Caco-2 (cell line): ENCODE measurements around the gene CSF3R. TPM values are rescaled to one million over a fixed set of nuclear protein-coding genes. Genes with fewer than 3 reads are reported as not detected.
"Not testable (repeated sequence)": the region's sequence is repeated elsewhere in the genome, so short reads cannot be mapped to it uniquely, and the experiment has no call there.

Source experiments
- BruUV-seq: library from RNA; stranded (reverse); fragments of 400-500 nt; replicated peaks from 2 replicates; lab custom pipeline; 2021; lab: Mats Ljungman, UMichigan
- CTCF ChIA-PET: fragments of 300-600 bp; sonication (Branson Sonifier 250); formaldehyde crosslinking; loops from one replicate; lab custom pipeline; 2022; ENCODE audit warnings: antibody characterized with exemption; lab: Charles Lee
- POLR2A ChIA-PET: fragments of 300-600 bp; sonication (Branson Sonifier 250); formaldehyde crosslinking; loops from one replicate; lab custom pipeline; 2022; ENCODE audit warnings: antibody characterized with exemption; lab: Charles Lee
- DNase-seq, 2 experiments: peaks; one replicate each; pipeline versions ENCODE4 v3.0.0 to v3.0.0-alpha.2; 2020 to 2022
- H3K27me3 ChIP-seq: replicated peaks from 2 replicates; pipeline ENCODE4 v1.6.0; 2011; ENCODE audit warnings: low read length; ENCODE audit not compliant: control insufficient read depth, insufficient read depth
- H3K36me3 ChIP-seq: 2 replicates; pipeline ENCODE4 v1.5.1; 2011; ENCODE audit warnings: low read length; ENCODE audit not compliant: control insufficient read depth, insufficient read depth
- H3K4me1 ChIP-seq: fragments of 250-450 bp; sonication (Bioruptor Pico); 2 replicates; pipeline ENCODE4 v1.5.1; 2020; ENCODE audit warnings: mild to moderate bottlenecking
- H3K4me3 ChIP-seq: 2 replicates; pipeline ENCODE4 v1.5.1; 2011; ENCODE audit warnings: low read depth, mild to moderate bottlenecking, control low read depth, low read length
- H3K9me3 ChIP-seq: fragments of 250-450 bp; sonication (Bioruptor Pico); 2 replicates; pipeline ENCODE4 v1.5.1; 2020; ENCODE audit warnings: mild to moderate bottlenecking, moderate library complexity
- H3K27ac Mint-ChIP-seq: one replicate; pipeline ENCODE4 v1.8.0; 2022; ENCODE audit warnings: mixed read lengths; ENCODE audit not compliant: unreplicated experiment
- H3K27me3 Mint-ChIP-seq: one replicate; pipeline ENCODE4 v1.8.0; 2022; ENCODE audit warnings: mixed read lengths; ENCODE audit not compliant: insufficient read depth, unreplicated experiment
- H3K36me3 Mint-ChIP-seq: one replicate; pipeline ENCODE4 v1.8.0; 2022; ENCODE audit warnings: mild to moderate bottlenecking, mixed read lengths; ENCODE audit not compliant: insufficient read depth, unreplicated experiment
- H3K4me1 Mint-ChIP-seq: one replicate; pipeline ENCODE4 v1.8.0; 2022; ENCODE audit warnings: low read depth, mixed read lengths; ENCODE audit not compliant: unreplicated experiment
- H3K4me3 Mint-ChIP-seq: one replicate; pipeline ENCODE4 v1.8.0; 2022; ENCODE audit warnings: mild to moderate bottlenecking, moderate library complexity, mixed read lengths; ENCODE audit not compliant: unreplicated experiment
- H3K9me3 Mint-ChIP-seq: one replicate; pipeline ENCODE4 v1.8.0; 2022; ENCODE audit warnings: mixed read lengths; ENCODE audit not compliant: unreplicated experiment
- intact Hi-C: fragments of 100-400 bp; cut with micrococcal nuclease; formaldehyde crosslinking; loops from one replicate; pipeline ENCODE4 v1.10.0; 2022; ENCODE audit not compliant: unreplicated experiment
- total RNA-seq: library from RNA; stranded (reverse); gene quantifications from 2 replicates; pipeline ENCODE4 v1.2.3, GENCODE V29; 2022
- TF ChIP-seq, protein P1 (sequence below), 2 experiments: fragments of 200-600 bp in 1 of 2; IDR thresholded peaks; 1 replicate in 1 of 2; 2 replicates in 1 of 2; pipeline versions ENCODE4 v1.5.1 to v1.8.0; 2011 to 2022; ENCODE audit warnings: antibody characterized with exemption in 1 of 2, control low read depth in 1 of 2, inconsistent platforms in 1 of 2, low read depth in 1 of 2, low read length in 1 of 2, mild to moderate bottlenecking in 1 of 2, moderate library complexity in 1 of 2; ENCODE audit not compliant: insufficient read depth in 1 of 2, severe bottlenecking in 1 of 2, unreplicated experiment in 1 of 2

CSF3R gene
- total RNA-seq, 1 experiment from 2014 or later: 1.4 TPM

DNA sequence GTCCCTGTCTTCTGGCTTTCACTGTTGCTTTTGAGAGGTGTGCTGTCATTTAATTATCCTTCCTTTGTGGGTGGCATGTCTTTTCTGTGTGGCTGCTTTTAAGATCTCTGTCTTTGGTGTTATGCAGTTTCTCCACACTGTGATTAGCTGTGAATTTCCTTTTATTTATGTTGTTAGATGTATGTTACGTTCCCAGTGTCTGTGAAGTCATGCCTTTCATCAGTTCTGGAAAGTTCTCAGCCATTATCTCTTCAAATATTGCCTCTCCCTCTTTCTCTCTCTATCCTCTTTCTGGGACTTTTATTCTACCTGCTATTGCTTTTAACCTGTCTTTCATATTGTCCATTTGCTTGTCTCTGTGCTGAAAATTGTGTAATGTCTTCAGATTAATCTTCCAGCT is 21.0 kb upstream of the CSF3R start:
- H3K9me3 ChIP-seq: no peaks in the 10 kb centered on the region
- no peaks in the 10 kb centered on the region for H3K27me3 ChIP-seq
- no TSS peak for BruUV-seq
- Mint-ChIP-seq H3K4me3 (no peak overlapping the region), H3K36me3 (no peaks in the 10 kb centered on the region), H3K27me3 (no peaks in the 10 kb centered on the region), H3K4me1 (peaks cover 7% of the 10 kb centered on the region), H3K9me3 (no peaks in the 10 kb centered on the region), H3K27ac (no peak overlapping the region)
- TF ChIP-seq, protein P1, sequence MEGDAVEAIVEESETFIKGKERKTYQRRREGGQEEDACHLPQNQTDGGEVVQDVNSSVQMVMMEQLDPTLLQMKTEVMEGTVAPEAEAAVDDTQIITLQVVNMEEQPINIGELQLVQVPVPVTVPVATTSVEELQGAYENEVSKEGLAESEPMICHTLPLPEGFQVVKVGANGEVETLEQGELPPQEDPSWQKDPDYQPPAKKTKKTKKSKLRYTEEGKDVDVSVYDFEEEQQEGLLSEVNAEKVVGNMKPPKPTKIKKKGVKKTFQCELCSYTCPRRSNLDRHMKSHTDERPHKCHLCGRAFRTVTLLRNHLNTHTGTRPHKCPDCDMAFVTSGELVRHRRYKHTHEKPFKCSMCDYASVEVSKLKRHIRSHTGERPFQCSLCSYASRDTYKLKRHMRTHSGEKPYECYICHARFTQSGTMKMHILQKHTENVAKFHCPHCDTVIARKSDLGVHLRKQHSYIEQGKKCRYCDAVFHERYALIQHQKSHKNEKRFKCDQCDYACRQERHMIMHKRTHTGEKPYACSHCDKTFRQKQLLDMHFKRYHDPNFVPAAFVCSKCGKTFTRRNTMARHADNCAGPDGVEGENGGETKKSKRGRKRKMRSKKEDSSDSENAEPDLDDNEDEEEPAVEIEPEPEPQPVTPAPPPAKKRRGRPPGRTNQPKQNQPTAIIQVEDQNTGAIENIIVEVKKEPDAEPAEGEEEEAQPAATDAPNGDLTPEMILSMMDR (IDR thresholded peaks at IDR 0.05; ENCODE audit: insufficient read depth in 1 of 2, low read depth in 1 of 2, low read length in 1 of 2, severe bottlenecking in 1 of 2, unreplicated experiment in 1 of 2): no peak
- ChIA-PET CTCF (no interaction called here), POLR2A (no interaction called here)
- intact Hi-C loops: no loop called here
- no peak for DNase-seq
- H3K4me3 ChIP-seq: no peak overlapping the region
- no peaks in the 10 kb centered on the region for H3K36me3 ChIP-seq
- no peaks in the 10 kb centered on the region for H3K4me1 ChIP-seq

DNA sequence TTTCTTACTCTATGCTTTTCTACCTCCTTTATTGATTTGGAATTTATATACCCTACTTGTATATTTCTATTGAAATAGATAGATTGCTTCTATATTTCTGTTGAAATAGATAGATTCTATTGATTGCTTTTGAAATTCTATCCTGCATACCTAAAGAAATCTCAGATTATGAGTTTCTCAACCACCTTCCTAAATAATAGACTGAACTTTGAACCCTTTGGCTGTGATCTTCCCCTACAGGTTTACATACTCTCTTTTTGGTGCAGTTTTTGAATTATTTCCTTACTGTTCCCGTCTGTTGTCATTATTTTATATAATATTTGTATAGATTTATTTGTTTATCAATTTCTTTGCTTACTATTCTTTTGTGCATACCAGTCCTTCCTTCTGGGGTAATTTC is 20.4 kb upstream of the CSF3R start:
- no peaks in the 10 kb centered on the region for H3K27me3 Mint-ChIP-seq
- Histone ChIP-seq H3K36me3 (no peaks in the 10 kb centered on the region), H3K4me1 (no peaks in the 10 kb centered on the region), H3K9me3 (no peaks in the 10 kb centered on the region), H3K4me3 (no peak overlapping the region), H3K27me3 (no peaks in the 10 kb centered on the region)
- no TSS peak for BruUV-seq
- no peaks in the 10 kb centered on the region for H3K9me3 Mint-ChIP-seq
- H3K4me3 Mint-ChIP-seq: no peak overlapping the region
- TF ChIP-seq, protein P1 (IDR thresholded peaks at IDR 0.05; ENCODE audit: insufficient read depth in 1 of 2, low read depth in 1 of 2, low read length in 1 of 2, severe bottlenecking in 1 of 2, unreplicated experiment in 1 of 2): no peak
- no peak for DNase-seq
- intact Hi-C loops: no loop called here
- ChIA-PET CTCF (no interaction called here), POLR2A (no interaction called here)
- H3K4me1 Mint-ChIP-seq: peaks cover 7% of the 10 kb centered on the region
- H3K27ac Mint-ChIP-seq: no peak overlapping the region
- no peaks in the 10 kb centered on the region for H3K36me3 Mint-ChIP-seq

DNA sequence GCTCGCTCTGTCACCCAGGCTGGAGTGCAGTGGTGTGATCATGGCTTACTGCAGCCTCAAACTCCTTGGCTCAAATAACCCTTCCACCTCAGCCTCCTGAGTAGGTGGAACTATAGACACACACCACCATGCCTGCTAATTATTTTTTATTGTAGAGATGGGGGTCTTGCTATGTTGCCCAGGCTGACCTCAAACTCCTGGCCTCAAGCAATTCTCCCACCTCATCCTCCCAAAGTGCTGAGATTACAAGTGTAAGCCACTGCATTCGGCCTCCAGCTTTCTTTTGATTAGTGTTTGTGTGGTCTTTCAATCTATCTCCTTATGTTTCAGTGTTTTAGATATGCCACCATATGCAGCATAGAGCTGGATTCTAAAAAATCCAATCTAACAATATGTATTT is 19.9 kb upstream of the CSF3R start:
- no peaks in the 10 kb centered on the region for H3K27me3 ChIP-seq
- ChIA-PET CTCF (no interaction called here), POLR2A (no interaction called here)
- Mint-ChIP-seq H3K36me3 (no peaks in the 10 kb centered on the region), H3K27ac (no peak overlapping the region), H3K4me1 (peaks cover 7% of the 10 kb centered on the region), H3K27me3 (no peaks in the 10 kb centered on the region), H3K9me3 (no peaks in the 10 kb centered on the region), H3K4me3 (no peak overlapping the region)
- BruUV-seq: no TSS peak
- TF ChIP-seq, protein P1 (IDR thresholded peaks at IDR 0.05; ENCODE audit: insufficient read depth in 1 of 2, low read depth in 1 of 2, low read length in 1 of 2, severe bottlenecking in 1 of 2, unreplicated experiment in 1 of 2): no peak
- no peak overlapping the region for H3K4me3 ChIP-seq
- DNase-seq: no peak
- H3K4me1 ChIP-seq: no peaks in the 10 kb centered on the region
- H3K36me3 ChIP-seq: no peaks in the 10 kb centered on the region
- intact Hi-C loops: no loop called here
- no peaks in the 10 kb centered on the region for H3K9me3 ChIP-seq

DNA sequence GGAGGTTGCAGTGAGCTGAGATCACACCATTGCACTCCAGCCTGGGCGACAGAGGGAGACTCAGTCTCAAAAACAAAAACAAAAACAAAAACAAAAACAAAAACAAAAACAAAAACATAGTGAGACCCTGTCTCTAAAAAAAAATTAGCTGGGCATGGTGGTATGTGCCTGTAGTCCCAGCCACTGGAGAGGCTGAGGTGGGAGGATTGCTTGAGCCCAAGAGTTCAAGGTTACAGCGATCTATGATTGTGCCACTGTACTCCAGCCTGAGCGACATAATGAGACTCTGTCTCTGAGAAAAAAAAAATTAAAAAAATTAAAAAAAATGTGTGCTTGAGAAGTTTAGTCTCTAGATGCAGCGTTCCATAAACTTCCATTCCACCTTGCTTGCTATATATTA is 19.2 kb upstream of the CSF3R start:
- H3K36me3 ChIP-seq, H3K36me3 Mint-ChIP-seq, H3K27me3 ChIP-seq, H3K4me1 Mint-ChIP-seq, H3K27me3 Mint-ChIP-seq, BruUV-seq, POLR2A ChIA-PET, H3K9me3 ChIP-seq, CTCF ChIA-PET, H3K4me3 ChIP-seq, H3K9me3 Mint-ChIP-seq, H3K4me3 Mint-ChIP-seq, H3K27ac Mint-ChIP-seq, DNase-seq, H3K4me1 ChIP-seq, intact Hi-C loops: not testable (repeated sequence)
